ENCODE measurements around the gene KDM4C.

DNA sequence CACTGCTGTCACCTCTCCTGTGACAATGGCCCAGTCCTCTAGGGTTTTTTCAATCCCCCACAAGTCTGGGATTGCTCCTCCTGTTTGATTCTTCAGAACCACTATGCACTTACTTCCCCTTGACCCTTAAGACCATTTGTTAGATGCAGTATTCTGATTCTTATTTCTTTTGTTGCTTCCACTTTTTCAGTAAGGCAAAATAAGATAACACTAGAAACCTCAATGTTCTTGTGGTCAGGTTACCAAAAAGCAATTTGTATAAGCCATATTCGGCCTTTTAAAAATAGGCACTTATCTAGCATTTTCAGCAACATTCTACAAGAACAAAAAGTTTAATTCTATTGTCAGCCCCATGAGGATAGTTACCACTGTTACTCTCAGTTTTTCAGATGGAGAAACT, 220.0 kb downstream of the KDM4C start:
- TF ChIP-seq CEBPB (IDR thresholded peaks at IDR 0.05), result no peak
- TF ChIP-seq RARB (CRISPR knock-in tag; IDR thresholded peaks at IDR 0.05), result no peak
- no peak for TF ChIP-seq HOXA7 (CRISPR knock-in tag; IDR thresholded peaks at IDR 0.05)
- TF ChIP-seq, protein P1, sequence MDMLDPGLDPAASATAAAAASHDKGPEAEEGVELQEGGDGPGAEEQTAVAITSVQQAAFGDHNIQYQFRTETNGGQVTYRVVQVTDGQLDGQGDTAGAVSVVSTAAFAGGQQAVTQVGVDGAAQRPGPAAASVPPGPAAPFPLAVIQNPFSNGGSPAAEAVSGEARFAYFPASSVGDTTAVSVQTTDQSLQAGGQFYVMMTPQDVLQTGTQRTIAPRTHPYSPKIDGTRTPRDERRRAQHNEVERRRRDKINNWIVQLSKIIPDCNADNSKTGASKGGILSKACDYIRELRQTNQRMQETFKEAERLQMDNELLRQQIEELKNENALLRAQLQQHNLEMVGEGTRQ (IDR thresholded peaks at IDR 0.05), result no peak
- TF ChIP-seq, protein P2, sequence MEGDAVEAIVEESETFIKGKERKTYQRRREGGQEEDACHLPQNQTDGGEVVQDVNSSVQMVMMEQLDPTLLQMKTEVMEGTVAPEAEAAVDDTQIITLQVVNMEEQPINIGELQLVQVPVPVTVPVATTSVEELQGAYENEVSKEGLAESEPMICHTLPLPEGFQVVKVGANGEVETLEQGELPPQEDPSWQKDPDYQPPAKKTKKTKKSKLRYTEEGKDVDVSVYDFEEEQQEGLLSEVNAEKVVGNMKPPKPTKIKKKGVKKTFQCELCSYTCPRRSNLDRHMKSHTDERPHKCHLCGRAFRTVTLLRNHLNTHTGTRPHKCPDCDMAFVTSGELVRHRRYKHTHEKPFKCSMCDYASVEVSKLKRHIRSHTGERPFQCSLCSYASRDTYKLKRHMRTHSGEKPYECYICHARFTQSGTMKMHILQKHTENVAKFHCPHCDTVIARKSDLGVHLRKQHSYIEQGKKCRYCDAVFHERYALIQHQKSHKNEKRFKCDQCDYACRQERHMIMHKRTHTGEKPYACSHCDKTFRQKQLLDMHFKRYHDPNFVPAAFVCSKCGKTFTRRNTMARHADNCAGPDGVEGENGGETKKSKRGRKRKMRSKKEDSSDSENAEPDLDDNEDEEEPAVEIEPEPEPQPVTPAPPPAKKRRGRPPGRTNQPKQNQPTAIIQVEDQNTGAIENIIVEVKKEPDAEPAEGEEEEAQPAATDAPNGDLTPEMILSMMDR (IDR thresholded peaks at IDR 0.05), result no peak
- no peak for TF ChIP-seq MAZ (IDR thresholded peaks at IDR 0.05; ENCODE audit: borderline replicate concordance, low read depth, low read length)
- TF ChIP-seq, protein P3, sequence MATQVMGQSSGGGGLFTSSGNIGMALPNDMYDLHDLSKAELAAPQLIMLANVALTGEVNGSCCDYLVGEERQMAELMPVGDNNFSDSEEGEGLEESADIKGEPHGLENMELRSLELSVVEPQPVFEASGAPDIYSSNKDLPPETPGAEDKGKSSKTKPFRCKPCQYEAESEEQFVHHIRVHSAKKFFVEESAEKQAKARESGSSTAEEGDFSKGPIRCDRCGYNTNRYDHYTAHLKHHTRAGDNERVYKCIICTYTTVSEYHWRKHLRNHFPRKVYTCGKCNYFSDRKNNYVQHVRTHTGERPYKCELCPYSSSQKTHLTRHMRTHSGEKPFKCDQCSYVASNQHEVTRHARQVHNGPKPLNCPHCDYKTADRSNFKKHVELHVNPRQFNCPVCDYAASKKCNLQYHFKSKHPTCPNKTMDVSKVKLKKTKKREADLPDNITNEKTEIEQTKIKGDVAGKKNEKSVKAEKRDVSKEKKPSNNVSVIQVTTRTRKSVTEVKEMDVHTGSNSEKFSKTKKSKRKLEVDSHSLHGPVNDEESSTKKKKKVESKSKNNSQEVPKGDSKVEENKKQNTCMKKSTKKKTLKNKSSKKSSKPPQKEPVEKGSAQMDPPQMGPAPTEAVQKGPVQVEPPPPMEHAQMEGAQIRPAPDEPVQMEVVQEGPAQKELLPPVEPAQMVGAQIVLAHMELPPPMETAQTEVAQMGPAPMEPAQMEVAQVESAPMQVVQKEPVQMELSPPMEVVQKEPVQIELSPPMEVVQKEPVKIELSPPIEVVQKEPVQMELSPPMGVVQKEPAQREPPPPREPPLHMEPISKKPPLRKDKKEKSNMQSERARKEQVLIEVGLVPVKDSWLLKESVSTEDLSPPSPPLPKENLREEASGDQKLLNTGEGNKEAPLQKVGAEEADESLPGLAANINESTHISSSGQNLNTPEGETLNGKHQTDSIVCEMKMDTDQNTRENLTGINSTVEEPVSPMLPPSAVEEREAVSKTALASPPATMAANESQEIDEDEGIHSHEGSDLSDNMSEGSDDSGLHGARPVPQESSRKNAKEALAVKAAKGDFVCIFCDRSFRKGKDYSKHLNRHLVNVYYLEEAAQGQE (IDR thresholded peaks at IDR 0.05), result no peak
- no peak for TF ChIP-seq RCOR1 (IDR thresholded peaks at IDR 0.05; ENCODE audit: low read depth, low read length)
- TF ChIP-seq TP53 (CRISPR knock-in tag; IDR thresholded peaks at IDR 0.05), result no peak
- no peak for TF ChIP-seq POLR2A (IDR thresholded peaks at IDR 0.05; ENCODE audit: low read length)
- TF ChIP-seq POLR2AphosphoS2 (conservative IDR thresholded peaks at IDR 0.05; ENCODE audit: low read length), result no peak
- TF ChIP-seq, protein P4, sequence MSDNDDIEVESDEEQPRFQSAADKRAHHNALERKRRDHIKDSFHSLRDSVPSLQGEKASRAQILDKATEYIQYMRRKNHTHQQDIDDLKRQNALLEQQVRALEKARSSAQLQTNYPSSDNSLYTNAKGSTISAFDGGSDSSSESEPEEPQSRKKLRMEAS (IDR thresholded peaks at IDR 0.05), result no peak
- TF ChIP-seq JUN (IDR thresholded peaks at IDR 0.05), result no peak

All from A549 (cell line).